ENCODE measurements around the gene KCNJ12.
"Not testable (repeated sequence)": the region's sequence is repeated elsewhere in the genome, so short reads cannot be mapped to it uniquely, and the experiment has no call there.

The KCNJ12 gene

DNA sequence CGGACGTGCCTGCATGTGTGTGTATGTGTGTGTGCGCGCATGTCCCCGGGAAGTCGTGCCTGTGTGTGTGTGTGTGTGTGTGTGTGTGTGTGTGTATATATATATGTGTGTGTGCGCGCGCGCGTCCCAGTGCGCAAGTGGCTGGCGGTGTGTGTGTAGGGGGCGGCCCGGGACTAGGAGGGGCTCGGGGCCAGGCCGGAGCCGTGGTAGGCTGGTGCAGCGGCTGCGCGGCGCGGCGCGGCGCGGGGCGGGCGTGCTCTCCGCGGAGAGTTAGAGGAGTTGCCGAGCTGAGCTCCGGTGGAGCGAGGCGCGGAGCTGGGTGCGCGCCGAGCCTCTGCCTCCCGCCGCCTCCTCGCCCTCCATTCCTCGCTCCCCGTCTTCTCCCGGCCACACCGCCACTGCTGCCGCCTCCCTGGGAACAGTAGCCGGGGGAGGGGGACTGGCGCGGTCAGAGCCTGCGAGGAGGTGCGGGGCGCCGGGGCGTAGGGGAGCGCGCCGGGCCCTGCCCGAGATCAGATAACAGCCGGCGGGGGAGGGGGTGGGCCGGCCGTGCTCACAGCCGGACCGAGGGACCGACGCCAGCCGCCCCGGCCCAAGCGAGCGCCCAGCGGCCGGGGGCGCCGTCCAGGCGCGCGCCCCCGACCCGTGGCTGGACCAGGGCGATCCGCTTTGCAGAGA, at the start of gene KCNJ12:
KCNJ12 (plus strand) TSS at position 277 of the 678 bp plus-strand sequence. CDS start 38,986 bp downstream, outside the sequence.
- H3K9me3 ChIP-seq (ENCODE audit: control insufficient read depth, low read depth, low read length) = no peaks in the 10 kb centered on the region
- H3K9ac ChIP-seq (ENCODE audit: low read length) = no peak within 1 kb of the TSS
- no peak within 1 kb of the TSS for H3K27ac ChIP-seq (ENCODE audit: low read length)
- peaks cover 4% of the 10 kb centered on the region for H3K4me1 ChIP-seq (ENCODE audit: control insufficient read depth, low read depth, low read length)
- peaks cover 54% of the 10 kb centered on the region for H3K27me3 ChIP-seq (ENCODE audit: control insufficient read depth, insufficient read depth, low read length)
- H3K36me3 ChIP-seq (ENCODE audit: control insufficient read depth, low read depth, low read length) = no peaks in the 10 kb centered on the region
- H3K4me3 ChIP-seq (ENCODE audit: low read length) = peak within 1 kb of the TSS; percentile 59

DNA sequence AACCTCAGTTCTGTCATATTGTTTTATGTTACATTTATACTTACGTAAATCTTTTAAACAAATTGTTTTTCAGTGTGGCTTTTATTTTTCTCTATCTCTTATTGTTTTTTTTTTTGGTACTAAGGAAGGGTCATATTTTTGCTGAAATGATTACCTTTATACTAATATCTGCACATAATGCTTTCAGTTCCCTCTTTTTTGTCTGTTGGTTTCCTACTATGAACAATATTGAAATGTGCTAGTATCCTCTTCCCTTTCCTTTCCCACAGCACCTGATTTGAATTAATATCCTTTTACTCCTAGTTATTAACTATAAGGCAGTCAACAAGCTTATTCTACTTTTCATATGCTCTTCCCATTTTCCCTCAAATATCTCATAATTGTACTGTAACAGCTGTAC, 48.2 kb upstream of the KCNJ12 start:
- not testable (repeated sequence) for H3K27ac ChIP-seq (ENCODE audit: low read length); H3K4me3 ChIP-seq (ENCODE audit: low read length); H3K9ac ChIP-seq (ENCODE audit: low read length); H3K36me3 ChIP-seq (ENCODE audit: control insufficient read depth, low read depth, low read length); H3K9me3 ChIP-seq (ENCODE audit: control insufficient read depth, low read depth, low read length); H3K4me1 ChIP-seq (ENCODE audit: control insufficient read depth, low read depth, low read length)
- peaks cover 10% of the 10 kb centered on the region for H3K27me3 ChIP-seq (ENCODE audit: control insufficient read depth, insufficient read depth, low read length)

DNA sequence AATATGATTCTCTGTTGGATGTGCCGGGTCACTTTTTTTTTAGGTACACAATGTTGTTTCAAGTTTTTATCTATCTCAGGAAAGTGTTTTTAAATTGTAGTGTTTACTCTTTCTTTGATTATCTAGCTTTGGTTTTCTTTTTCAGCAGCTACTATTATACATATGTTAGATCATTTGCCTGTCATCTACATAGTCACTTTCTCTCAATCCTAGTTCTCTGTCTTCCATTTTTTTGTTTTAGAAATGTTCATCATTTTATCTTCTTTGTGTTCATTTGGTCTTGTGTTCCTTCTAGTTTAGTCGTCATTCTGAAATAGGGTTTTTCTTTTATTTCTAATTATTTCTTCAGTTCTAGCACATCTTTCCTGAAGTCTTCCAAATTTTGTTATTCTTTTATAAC, 47.4 kb upstream of the KCNJ12 start:
- not testable (repeated sequence) for H3K4me1 ChIP-seq (ENCODE audit: control insufficient read depth, low read depth, low read length); H3K9me3 ChIP-seq (ENCODE audit: control insufficient read depth, low read depth, low read length); H3K9ac ChIP-seq (ENCODE audit: low read length); H3K36me3 ChIP-seq (ENCODE audit: control insufficient read depth, low read depth, low read length); H3K27me3 ChIP-seq (ENCODE audit: control insufficient read depth, insufficient read depth, low read length); H3K27ac ChIP-seq (ENCODE audit: low read length); H3K4me3 ChIP-seq (ENCODE audit: low read length)

DNA sequence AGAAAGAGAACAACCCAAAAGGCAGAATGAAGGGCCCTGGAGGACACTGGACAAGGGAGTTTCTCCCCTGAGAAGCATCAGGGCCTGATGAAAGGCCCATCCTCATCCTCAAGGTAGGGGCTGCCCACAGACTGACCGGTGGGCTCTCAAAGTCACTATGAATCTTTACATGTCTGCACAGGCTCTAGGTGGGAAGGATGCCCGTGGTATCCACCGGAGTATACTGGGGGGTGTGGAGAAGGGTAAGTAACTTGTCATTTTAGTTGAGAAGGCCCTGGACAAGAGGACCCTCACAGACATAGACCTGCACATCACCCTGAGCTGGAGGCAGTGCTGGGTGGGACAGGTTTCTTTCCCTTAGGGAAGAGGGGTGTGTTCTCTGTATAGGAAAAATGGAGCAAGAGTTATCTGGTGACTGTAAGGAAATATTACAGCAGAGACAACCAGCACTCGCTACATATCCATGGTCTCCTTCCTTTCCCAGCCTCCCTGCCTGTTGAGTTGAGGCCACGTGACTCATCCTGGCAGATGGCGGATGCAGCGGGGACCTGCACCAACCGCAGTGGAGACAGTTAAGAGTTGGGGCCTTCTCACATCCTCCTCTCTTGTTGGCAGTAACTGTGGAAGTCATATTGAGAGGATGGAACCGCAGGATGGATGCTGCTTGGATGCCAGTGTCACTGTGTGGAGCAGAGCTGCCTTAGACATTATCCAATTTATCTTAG, 45.6 kb upstream of the KCNJ12 start:
- H3K27me3 ChIP-seq (ENCODE audit: control insufficient read depth, insufficient read depth, low read length) = no peaks in the 10 kb centered on the region
- no peak overlapping the region for H3K4me3 ChIP-seq (ENCODE audit: low read length)
- H3K9ac ChIP-seq (ENCODE audit: low read length) = no peak overlapping the region
- no peaks in the 10 kb centered on the region for H3K36me3 ChIP-seq (ENCODE audit: control insufficient read depth, low read depth, low read length)
- no peak overlapping the region for H3K27ac ChIP-seq (ENCODE audit: low read length)
- no peaks in the 10 kb centered on the region for H3K4me1 ChIP-seq (ENCODE audit: control insufficient read depth, low read depth, low read length)
- peaks cover 3% of the 10 kb centered on the region for H3K9me3 ChIP-seq (ENCODE audit: control insufficient read depth, low read depth, low read length)

DNA sequence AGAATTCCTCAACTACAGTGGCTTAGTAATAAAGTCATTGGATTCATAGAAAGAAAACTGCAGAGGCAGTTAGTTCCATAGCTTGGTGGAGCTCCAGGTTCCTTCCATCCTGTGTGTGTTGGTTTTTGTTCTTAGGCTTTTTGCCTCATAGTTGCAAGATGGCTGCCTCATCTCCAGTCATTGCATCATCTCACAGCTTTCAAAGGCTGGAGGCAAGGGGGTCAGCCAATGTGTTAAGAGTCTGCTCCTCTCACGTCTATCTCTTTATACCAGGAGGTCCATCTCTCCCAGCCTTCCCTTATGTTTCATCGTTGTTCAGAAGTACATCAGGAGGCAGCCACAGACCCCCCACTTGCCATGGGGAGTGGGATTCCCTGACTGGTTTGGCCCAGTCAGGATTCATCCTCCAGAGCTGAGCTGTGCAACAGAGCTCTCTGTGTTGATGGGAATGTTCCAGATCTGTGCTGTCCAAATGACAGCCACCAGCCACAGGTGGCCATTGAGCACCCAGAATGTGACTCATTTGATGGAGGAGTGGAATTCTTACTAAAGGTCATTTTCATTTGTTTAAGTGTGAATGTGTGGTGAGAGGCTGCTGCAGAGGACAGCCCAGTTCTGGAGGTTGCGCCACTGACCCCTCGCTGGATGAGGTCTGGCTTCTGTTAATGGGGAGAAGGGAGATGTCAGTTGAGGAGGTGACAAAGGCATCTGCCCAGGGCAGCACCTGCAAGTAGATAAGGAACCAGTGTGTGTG, 39.4 kb upstream of the KCNJ12 start:
- H3K27me3 ChIP-seq (ENCODE audit: control insufficient read depth, insufficient read depth, low read length); H3K36me3 ChIP-seq (ENCODE audit: control insufficient read depth, low read depth, low read length); H3K4me3 ChIP-seq (ENCODE audit: low read length); H3K9ac ChIP-seq (ENCODE audit: low read length); H3K27ac ChIP-seq (ENCODE audit: low read length); H3K4me1 ChIP-seq (ENCODE audit: control insufficient read depth, low read depth, low read length); H3K9me3 ChIP-seq (ENCODE audit: control insufficient read depth, low read depth, low read length): not testable (repeated sequence)

DNA sequence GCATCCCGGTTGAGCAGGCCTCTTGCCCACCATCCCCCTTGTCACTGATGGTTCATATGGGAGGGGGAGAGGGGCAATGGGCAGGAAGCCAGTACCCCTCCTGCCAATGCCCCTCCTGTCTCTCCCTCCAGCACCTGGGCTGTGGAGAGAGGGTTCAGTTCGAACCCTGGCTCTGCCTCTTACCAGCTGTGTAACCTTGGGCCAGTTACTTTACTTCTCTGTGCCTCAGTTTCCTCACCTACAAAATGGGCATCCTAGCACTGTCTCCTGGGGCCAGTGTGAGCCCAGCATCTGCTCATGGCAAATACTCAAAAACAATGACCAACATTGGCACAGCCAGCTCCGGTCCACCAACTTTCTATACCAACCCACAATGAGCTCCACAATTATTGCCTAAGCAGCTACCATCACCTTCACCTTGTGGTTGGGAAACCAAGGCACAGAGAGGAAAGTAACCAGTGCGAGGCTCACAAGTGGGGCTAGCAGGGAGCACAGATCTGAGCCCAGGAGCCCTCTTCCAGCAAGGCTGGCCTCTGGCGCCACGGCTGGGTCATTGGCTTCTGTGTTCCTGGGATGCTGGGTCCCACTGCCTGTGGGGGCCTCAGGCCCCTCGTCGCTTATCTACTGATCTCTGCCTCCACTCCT, 38.1 kb upstream of the KCNJ12 start:
- H3K9ac ChIP-seq (ENCODE audit: low read length); H3K9me3 ChIP-seq (ENCODE audit: control insufficient read depth, low read depth, low read length); H3K27me3 ChIP-seq (ENCODE audit: control insufficient read depth, insufficient read depth, low read length); H3K36me3 ChIP-seq (ENCODE audit: control insufficient read depth, low read depth, low read length); H3K27ac ChIP-seq (ENCODE audit: low read length); H3K4me1 ChIP-seq (ENCODE audit: control insufficient read depth, low read depth, low read length); H3K4me3 ChIP-seq (ENCODE audit: low read length): not testable (repeated sequence)

DNA sequence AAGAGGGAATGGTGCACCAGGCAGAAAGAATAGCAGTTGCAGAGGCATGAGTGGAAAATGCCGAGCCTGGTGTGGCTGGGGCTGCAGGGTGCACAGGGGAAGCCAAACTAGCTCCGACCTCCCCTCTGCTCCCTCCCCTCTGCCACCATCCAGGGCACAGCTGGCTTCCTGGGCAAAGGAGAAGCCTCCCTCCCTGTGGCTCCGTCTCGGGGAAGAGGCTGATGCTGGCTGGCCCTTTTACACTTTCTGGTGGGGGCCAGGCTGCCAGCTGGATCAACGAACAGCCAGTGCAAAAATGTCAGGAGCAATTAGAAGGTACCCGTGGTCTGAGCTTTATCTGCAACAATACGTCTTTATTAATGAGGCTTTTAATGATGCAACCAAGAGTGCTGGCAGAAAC, 37.1 kb upstream of the KCNJ12 start:
- H3K27me3 ChIP-seq (ENCODE audit: control insufficient read depth, insufficient read depth, low read length) = no peaks in the 10 kb centered on the region
- no peak overlapping the region for H3K27ac ChIP-seq (ENCODE audit: low read length)
- no peaks in the 10 kb centered on the region for H3K4me1 ChIP-seq (ENCODE audit: control insufficient read depth, low read depth, low read length)
- no peak overlapping the region for H3K9ac ChIP-seq (ENCODE audit: low read length)
- no peaks in the 10 kb centered on the region for H3K36me3 ChIP-seq (ENCODE audit: control insufficient read depth, low read depth, low read length)
- no peaks in the 10 kb centered on the region for H3K9me3 ChIP-seq (ENCODE audit: control insufficient read depth, low read depth, low read length)
- no peak overlapping the region for H3K4me3 ChIP-seq (ENCODE audit: low read length)

DNA sequence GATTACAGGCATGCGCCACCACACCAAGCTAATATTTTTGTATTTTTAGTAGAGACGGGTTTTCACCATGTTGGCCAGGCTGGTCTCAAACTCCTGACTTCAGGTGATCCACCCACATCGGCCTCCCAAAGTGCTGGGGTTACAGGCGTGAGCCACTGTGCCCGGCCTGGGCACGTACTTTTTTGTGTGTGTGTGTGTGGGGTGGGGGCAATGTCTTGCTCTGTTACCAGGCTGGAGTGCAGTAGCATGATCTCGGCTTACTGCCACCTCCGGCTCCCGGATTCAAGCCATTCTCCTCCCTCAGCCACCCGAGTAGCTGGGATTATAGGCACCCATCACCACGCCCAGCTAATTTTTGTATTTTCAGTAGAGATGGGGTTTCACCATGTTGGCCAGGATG, 36.6 kb upstream of the KCNJ12 start:
- not testable (repeated sequence) for H3K27ac ChIP-seq (ENCODE audit: low read length); H3K27me3 ChIP-seq (ENCODE audit: control insufficient read depth, insufficient read depth, low read length); H3K9me3 ChIP-seq (ENCODE audit: control insufficient read depth, low read depth, low read length); H3K9ac ChIP-seq (ENCODE audit: low read length); H3K4me1 ChIP-seq (ENCODE audit: control insufficient read depth, low read depth, low read length); H3K36me3 ChIP-seq (ENCODE audit: control insufficient read depth, low read depth, low read length); H3K4me3 ChIP-seq (ENCODE audit: low read length)

DNA sequence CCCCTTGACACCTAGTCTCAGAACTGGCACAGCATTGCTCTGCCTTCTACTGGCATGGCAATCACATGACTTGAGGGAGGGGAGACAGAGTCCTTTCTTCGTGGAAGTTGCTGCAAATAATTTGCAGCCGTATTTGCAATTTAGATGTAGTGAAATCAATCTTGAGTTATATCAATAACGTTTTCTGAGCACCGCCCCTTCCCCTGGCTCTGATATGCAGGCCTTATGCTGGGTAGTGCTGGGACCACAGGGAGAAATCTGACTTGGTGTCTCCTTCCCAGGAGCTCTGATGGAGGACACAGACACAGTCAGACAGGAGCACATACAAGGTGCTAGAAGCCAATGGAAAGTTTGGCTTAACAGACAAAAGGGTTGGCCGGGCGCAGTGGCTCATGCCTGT, 35.8 kb upstream of the KCNJ12 start:
- H3K27me3 ChIP-seq (ENCODE audit: control insufficient read depth, insufficient read depth, low read length); H3K4me1 ChIP-seq (ENCODE audit: control insufficient read depth, low read depth, low read length); H3K4me3 ChIP-seq (ENCODE audit: low read length); H3K9me3 ChIP-seq (ENCODE audit: control insufficient read depth, low read depth, low read length); H3K27ac ChIP-seq (ENCODE audit: low read length); H3K36me3 ChIP-seq (ENCODE audit: control insufficient read depth, low read depth, low read length); H3K9ac ChIP-seq (ENCODE audit: low read length): not testable (repeated sequence)

DNA sequence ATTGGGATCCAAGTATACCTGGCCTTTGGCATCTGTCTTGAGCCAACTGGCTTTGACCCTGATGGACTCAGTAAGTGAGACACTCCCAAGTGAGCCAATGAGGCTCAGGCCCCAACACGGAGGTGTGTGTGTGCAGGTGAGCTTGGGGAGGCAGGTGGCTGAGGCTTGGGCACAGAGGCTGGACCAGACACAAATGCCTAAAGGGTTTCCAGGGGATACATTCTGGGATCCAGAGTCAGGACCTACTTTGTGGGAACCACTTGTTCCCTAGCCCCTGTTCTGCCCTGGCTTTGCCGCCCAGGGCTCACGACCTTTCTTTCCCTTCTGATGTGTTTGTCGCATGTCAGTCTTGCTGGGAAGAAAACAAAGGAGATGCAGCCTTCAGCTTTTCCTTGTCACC, 34.9 kb upstream of the KCNJ12 start:
- not testable (repeated sequence) for H3K27ac ChIP-seq (ENCODE audit: low read length); H3K9me3 ChIP-seq (ENCODE audit: control insufficient read depth, low read depth, low read length); H3K27me3 ChIP-seq (ENCODE audit: control insufficient read depth, insufficient read depth, low read length)

DNA sequence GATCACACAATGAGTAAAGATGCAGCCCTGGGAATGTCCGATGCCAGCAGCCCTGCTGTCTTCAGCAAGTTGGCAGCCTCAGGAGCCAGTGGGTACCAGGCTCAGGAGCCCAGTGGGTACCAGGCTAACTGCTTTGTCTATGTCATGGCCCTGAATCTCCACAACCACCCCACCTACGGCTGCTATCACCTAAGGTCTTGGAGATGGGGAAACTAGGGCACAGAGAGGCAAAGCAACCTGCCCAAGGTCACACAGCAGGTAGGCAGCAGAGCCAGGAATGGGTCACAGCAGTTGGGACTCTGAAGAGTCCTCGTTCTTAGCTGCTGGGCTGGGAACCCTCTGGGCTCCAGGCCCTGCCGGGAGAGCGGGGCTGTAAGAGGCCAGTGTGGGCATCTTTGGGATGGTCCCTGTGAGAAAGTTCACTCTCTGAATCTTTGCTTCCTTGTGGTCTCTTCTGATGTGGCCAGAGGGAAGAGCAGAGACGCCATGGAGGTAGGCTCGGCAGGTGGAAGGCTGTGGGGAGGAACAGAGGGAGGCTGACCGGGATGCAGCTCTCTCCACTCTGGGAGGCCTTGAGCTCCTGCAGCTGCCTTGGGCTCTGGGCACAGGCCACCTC, 34.1 kb upstream of the KCNJ12 start:
- not testable (repeated sequence) for H3K27me3 ChIP-seq (ENCODE audit: control insufficient read depth, insufficient read depth, low read length); H3K27ac ChIP-seq (ENCODE audit: low read length); H3K4me1 ChIP-seq (ENCODE audit: control insufficient read depth, low read depth, low read length); H3K9me3 ChIP-seq (ENCODE audit: control insufficient read depth, low read depth, low read length); H3K4me3 ChIP-seq (ENCODE audit: low read length); H3K9ac ChIP-seq (ENCODE audit: low read length); H3K36me3 ChIP-seq (ENCODE audit: control insufficient read depth, low read depth, low read length)

More for the DNA sequence above, 34.9 kb upstream of the KCNJ12 start:
- H3K9ac ChIP-seq (ENCODE audit: low read length); H3K36me3 ChIP-seq (ENCODE audit: control insufficient read depth, low read depth, low read length); H3K4me3 ChIP-seq (ENCODE audit: low read length); H3K4me1 ChIP-seq (ENCODE audit: control insufficient read depth, low read depth, low read length): not testable (repeated sequence)
